HL-60 (cell line): ENCODE data around the gene PLXNA3.

Experiments used
- DNase-seq, 2 experiments: peaks; one replicate each; pipeline ENCODE4 v3.0.0-alpha.2; 2010 to 2020; ENCODE audit warnings: low read depth in 1 of 2, low spot score in 1 of 2
- H3K27ac ChIP-seq: fragments of 250-450 bp; sonication (Bioruptor Pico); replicated peaks from 2 replicates; pipeline ENCODE4 v1.5.1; 2020; ENCODE audit warnings: mild to moderate bottlenecking, moderate library complexity
- H3K27me3 ChIP-seq: fragments of 250-450 bp; sonication (Bioruptor Pico); 2 replicates; pipeline ENCODE4 v1.5.1; 2021; ENCODE audit warnings: mild to moderate bottlenecking, moderate library complexity; ENCODE audit not compliant: insufficient read depth, poor library complexity, severe bottlenecking
- H3K4me3 ChIP-seq: replicated peaks from 2 replicates; pipeline ENCODE4 v1.5.1; 2011; ENCODE audit warnings: mild to moderate bottlenecking, control low read depth, low read length; ENCODE audit not compliant: insufficient read depth
- GABPA ChIP-seq: IDR thresholded peaks from 2 replicates; pipeline ENCODE4 v1.6.1; 2012; ENCODE audit warnings: low read depth
- POLR2AphosphoS5 ChIP-seq: IDR thresholded peaks from 2 replicates; pipeline ENCODE4 v1.6.1; 2012; ENCODE audit warnings: low read depth
- SPI1 ChIP-seq: IDR thresholded peaks from 2 replicates; pipeline ENCODE4 v1.6.1; 2012; ENCODE audit warnings: low read depth, mild to moderate bottlenecking, borderline replicate concordance
- TF ChIP-seq, protein P1 (sequence below): IDR thresholded peaks from 2 replicates; pipeline ENCODE4 v1.6.1; 2012; ENCODE audit warnings: low read depth; ENCODE audit not compliant: insufficient replicate concordance
- TF ChIP-seq, protein P2 (sequence below): IDR thresholded peaks from one replicate; pipeline ENCODE4 v1.5.1; 2011; ENCODE audit warnings: low read length, control low read depth, inconsistent platforms; ENCODE audit not compliant: insufficient read depth

PLXNA3 gene

DNA sequence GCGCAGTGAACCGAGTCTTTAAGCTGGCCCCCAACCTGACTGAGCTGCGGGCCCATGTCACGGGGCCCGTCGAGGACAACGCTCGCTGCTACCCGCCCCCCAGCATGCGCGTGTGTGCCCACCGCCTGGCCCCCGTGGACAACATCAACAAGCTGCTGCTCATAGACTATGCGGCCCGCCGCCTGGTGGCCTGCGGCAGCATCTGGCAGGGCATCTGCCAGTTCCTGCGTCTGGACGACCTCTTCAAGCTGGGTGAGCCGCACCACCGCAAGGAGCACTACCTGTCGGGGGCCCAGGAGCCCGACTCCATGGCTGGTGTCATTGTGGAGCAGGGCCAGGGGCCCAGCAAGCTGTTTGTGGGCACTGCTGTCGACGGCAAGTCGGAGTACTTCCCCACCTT lies 2.2 kb downstream of the PLXNA3 start:
- TF ChIP-seq, protein P1, sequence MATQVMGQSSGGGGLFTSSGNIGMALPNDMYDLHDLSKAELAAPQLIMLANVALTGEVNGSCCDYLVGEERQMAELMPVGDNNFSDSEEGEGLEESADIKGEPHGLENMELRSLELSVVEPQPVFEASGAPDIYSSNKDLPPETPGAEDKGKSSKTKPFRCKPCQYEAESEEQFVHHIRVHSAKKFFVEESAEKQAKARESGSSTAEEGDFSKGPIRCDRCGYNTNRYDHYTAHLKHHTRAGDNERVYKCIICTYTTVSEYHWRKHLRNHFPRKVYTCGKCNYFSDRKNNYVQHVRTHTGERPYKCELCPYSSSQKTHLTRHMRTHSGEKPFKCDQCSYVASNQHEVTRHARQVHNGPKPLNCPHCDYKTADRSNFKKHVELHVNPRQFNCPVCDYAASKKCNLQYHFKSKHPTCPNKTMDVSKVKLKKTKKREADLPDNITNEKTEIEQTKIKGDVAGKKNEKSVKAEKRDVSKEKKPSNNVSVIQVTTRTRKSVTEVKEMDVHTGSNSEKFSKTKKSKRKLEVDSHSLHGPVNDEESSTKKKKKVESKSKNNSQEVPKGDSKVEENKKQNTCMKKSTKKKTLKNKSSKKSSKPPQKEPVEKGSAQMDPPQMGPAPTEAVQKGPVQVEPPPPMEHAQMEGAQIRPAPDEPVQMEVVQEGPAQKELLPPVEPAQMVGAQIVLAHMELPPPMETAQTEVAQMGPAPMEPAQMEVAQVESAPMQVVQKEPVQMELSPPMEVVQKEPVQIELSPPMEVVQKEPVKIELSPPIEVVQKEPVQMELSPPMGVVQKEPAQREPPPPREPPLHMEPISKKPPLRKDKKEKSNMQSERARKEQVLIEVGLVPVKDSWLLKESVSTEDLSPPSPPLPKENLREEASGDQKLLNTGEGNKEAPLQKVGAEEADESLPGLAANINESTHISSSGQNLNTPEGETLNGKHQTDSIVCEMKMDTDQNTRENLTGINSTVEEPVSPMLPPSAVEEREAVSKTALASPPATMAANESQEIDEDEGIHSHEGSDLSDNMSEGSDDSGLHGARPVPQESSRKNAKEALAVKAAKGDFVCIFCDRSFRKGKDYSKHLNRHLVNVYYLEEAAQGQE = no peak
- TF ChIP-seq GABPA = no peak
- TF ChIP-seq, protein P2, sequence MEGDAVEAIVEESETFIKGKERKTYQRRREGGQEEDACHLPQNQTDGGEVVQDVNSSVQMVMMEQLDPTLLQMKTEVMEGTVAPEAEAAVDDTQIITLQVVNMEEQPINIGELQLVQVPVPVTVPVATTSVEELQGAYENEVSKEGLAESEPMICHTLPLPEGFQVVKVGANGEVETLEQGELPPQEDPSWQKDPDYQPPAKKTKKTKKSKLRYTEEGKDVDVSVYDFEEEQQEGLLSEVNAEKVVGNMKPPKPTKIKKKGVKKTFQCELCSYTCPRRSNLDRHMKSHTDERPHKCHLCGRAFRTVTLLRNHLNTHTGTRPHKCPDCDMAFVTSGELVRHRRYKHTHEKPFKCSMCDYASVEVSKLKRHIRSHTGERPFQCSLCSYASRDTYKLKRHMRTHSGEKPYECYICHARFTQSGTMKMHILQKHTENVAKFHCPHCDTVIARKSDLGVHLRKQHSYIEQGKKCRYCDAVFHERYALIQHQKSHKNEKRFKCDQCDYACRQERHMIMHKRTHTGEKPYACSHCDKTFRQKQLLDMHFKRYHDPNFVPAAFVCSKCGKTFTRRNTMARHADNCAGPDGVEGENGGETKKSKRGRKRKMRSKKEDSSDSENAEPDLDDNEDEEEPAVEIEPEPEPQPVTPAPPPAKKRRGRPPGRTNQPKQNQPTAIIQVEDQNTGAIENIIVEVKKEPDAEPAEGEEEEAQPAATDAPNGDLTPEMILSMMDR = no peak
- TF ChIP-seq SPI1 = no peak
- TF ChIP-seq POLR2AphosphoS5 = no peak
- DNase-seq = no peak
- Histone ChIP-seq H3K27me3 (peaks cover 4% of the 10 kb centered on the region), H3K27ac (no peak overlapping the region), H3K4me3 (no peak overlapping the region)

DNA sequence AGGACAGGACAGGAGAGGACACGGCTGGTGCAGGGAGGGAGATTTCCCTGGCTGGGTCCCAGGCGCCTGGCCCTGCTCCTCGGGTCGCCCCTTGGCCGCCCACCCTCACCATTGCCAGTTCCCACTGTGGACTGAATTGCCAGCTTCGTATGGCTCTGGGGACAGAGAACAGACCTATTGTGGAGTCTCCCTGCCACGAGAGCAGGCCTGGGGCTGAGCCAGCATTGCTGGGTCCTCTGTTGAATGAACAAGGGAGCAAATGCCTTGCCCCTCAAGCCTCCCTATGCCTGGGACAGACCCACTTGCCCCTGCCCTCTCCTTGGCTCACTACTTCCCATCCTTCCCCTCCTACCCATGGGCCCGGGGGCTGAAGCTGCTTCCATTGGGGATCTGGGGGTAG lies 4.3 kb downstream of the PLXNA3 start:
- TF ChIP-seq, protein P1 = no peak
- TF ChIP-seq GABPA = no peak
- no peak for TF ChIP-seq SPI1
- TF ChIP-seq, protein P2 = no peak
- TF ChIP-seq POLR2AphosphoS5 = no peak
- Histone ChIP-seq H3K4me3 (no peak overlapping the region), H3K27ac (no peak overlapping the region), H3K27me3 (peaks cover 4% of the 10 kb centered on the region)
- no peak for DNase-seq

DNA sequence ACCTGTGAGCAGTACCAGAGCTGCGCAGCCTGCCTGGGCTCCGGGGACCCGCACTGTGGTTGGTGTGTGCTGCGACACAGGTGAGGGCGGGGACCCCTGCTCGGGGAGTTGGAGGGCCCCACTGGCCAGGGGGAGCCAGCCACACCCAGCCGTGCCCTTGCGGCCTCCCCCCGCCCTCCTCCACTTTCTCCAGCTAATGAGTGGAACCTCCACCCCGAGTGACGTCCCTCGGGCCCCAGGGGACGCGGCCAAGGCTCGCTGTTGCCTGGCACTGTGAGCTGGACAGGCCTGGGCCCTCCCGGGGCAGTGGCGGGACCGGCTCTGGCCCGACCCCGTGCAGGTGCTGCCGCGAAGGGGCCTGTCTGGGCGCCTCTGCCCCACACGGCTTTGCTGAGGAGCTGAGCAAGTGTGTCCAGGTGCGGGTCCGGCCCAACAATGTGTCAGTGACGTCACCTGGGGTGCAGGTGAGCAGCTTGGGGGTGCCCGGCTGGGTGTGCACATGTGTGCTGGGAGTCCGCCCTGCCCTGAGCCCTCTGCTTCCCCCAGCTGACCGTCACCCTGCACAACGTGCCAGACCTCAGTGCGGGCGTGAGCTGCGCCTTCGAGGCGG lies 5.6 kb downstream of the PLXNA3 start:
- H3K4me3 ChIP-seq = no peak overlapping the region
- H3K27me3 ChIP-seq = peaks cover under 1% of the 10 kb centered on the region
- TF ChIP-seq SPI1 (no peak), POLR2AphosphoS5 (no peak), GABPA (no peak)
- TF ChIP-seq, protein P2 = no peak
- TF ChIP-seq, protein P1 = no peak
- no peak overlapping the region for H3K27ac ChIP-seq
- no peak for DNase-seq
